Spleen (tissue), 7 donors: ENCODE measurements around the gene LRRC8E.

Experiments used
- POLR2A ChIP-seq, 3 donors: fragments of 450-650 bp; IDR thresholded peaks; one replicate each; pipeline ENCODE4 v1.5.1; 2017; ENCODE audit warnings: antibody characterized with exemption in 3 of 3, mild to moderate bottlenecking in 1 of 3
- POLR2AphosphoS5 ChIP-seq, 3 donors: sonication (generic); formaldehyde crosslinking; IDR thresholded peaks; one replicate each; pipeline ENCODE4 v1.5.1; 2017; ENCODE audit warnings: antibody characterized with exemption in 3 of 3
- TF ChIP-seq, protein P1 (sequence below), 11 experiments: fragments of 200-600 bp in 7 of 11; fragments of 450-650 bp in 4 of 11; sonication (generic) in 4 of 11; IDR thresholded peaks in 8 of 11; conservative IDR thresholded peaks in 3 of 11; 1 replicate in 7 of 11; 2 replicates in 4 of 11; pipeline versions ENCODE4 v1.4.0 to v1.8.0; 2016 to 2021; ENCODE audit warnings: antibody characterized with exemption in 11 of 11, inconsistent platforms in 4 of 11, mild to moderate bottlenecking in 1 of 11
- donor health status: DM: no; HTN: no; CAD: no; lungs with moderate emphysema.
- donor health status: DM: no; HTN: no; CAD: no.
- donor health status: DM: no; HTN: no; CAD: no.

DNA sequence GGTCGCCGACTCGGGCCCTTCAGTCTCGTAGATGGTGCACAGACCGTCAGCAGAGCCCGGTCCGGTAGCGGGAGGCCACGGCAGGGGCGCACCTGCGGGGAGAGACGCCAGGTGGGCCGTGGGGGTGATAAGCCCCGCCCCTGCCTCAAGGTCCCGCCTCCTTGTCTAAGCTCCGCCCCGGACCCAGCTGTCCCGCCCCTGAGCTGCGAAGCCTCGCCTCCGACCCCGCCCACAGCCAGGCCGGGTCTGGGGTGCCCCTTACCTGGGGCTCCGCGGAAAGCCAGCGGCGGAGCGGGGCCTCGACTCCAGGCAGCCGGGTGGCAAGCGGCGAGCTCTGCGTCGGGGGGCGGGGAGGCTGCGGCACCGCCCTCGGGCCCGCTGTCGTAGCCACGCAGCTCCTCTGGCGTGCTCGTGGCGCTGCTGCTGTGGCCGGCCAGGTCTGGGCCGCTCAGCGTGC lies 18.8 kb upstream of the LRRC8E start:
- TF ChIP-seq, protein P1, sequence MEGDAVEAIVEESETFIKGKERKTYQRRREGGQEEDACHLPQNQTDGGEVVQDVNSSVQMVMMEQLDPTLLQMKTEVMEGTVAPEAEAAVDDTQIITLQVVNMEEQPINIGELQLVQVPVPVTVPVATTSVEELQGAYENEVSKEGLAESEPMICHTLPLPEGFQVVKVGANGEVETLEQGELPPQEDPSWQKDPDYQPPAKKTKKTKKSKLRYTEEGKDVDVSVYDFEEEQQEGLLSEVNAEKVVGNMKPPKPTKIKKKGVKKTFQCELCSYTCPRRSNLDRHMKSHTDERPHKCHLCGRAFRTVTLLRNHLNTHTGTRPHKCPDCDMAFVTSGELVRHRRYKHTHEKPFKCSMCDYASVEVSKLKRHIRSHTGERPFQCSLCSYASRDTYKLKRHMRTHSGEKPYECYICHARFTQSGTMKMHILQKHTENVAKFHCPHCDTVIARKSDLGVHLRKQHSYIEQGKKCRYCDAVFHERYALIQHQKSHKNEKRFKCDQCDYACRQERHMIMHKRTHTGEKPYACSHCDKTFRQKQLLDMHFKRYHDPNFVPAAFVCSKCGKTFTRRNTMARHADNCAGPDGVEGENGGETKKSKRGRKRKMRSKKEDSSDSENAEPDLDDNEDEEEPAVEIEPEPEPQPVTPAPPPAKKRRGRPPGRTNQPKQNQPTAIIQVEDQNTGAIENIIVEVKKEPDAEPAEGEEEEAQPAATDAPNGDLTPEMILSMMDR (IDR thresholded peaks at IDR 0.05 in 8 of 11, conservative IDR thresholded peaks at IDR 0.05 in 3 of 11): peak in 9 of 11 experiments; percentile 16 to 79 (median 54)
- no peak for TF ChIP-seq POLR2AphosphoS5 (IDR thresholded peaks at IDR 0.05)
- TF ChIP-seq POLR2A (IDR thresholded peaks at IDR 0.05): no peak
